ENCODE measurements around the gene ASB10.

Gene ASB10

GRCh38 chr7:151186640-151187408, at the start of gene ASB10:
Gene ASB10, minus strand, starts transcription at chr7:151187250. Its CDS starts 120 bp downstream, at chr7:151187130.
- no peak for DNase-seq

GRCh38 chr7:151236406-151236805, 49.4 kb upstream of the ASB10 start:
- DNase-seq, result no peak

GRCh38 chr7:151235091-151235787, 48.2 kb upstream of the ASB10 start:
- DNase-seq, result no peak

GRCh38 chr7:151233804-151234203, 46.8 kb upstream of the ASB10 start:
- DNase-seq, result no peak

GRCh38 chr7:151232917-151233701, 46.1 kb upstream of the ASB10 start:
- peak; percentile 85 for DNase-seq

GRCh38 chr7:151232091-151232916, 45.3 kb upstream of the ASB10 start, which contains the start of gene CHPF2:
Gene CHPF2, plus strand, starts transcription at chr7:151232483. Its CDS starts 1,529 bp downstream, at chr7:151234012.
- DNase-seq, result peak; percentile 86

GRCh38 chr7:151231080-151231479, 44.0 kb upstream of the ASB10 start:
- DNase-seq, result peak; percentile 16

- DNase-seq, result no peak
Observed at GRCh38 chr7:151229249-151229648, 42.2 kb upstream of the ASB10 start.

GRCh38 chr7:151228024-151228866, 41.2 kb upstream of the ASB10 start:
- DNase-seq, result no peak

GRCh38 chr7:151226875-151227782, 40.1 kb upstream of the ASB10 start, which contains the start of gene ABCF2:
Gene ABCF2, minus strand, starts transcription at chr7:151227205. Its CDS starts 747 bp downstream, at chr7:151226458.
- peak; percentile 98 for DNase-seq

- no peak for DNase-seq
Observed at GRCh38 chr7:151226560-151226874, 39.5 kb upstream of the ASB10 start.

GRCh38 chr7:151225948-151226510, 39.0 kb upstream of the ASB10 start:
- DNase-seq, result peak; percentile 27

- DNase-seq, result no peak
Observed at GRCh38 chr7:151223728-151224127, 36.7 kb upstream of the ASB10 start.

- DNase-seq, result no peak
Observed at GRCh38 chr7:151218170-151218569, 31.1 kb upstream of the ASB10 start.

- DNase-seq, result no peak
Observed at GRCh38 chr7:151215396-151215795, 28.3 kb upstream of the ASB10 start.

- no peak for DNase-seq
Observed at GRCh38 chr7:151213826-151214225, 26.8 kb upstream of the ASB10 start.

GRCh38 chr7:151212626-151213025, 25.6 kb upstream of the ASB10 start:
- no peak for DNase-seq

- no peak for DNase-seq
Observed at GRCh38 chr7:151211155-151211772, 24.2 kb upstream of the ASB10 start.

GRCh38 chr7:151210087-151210854, 23.2 kb upstream of the ASB10 start, which contains the start of gene H2BK1:
Gene H2BK1, minus strand, starts transcription at chr7:151210488. Its CDS starts 170 bp downstream, at chr7:151210318.
- no peak for DNase-seq

Data from EL (cell line).